ENCODE data around the gene PTPN6.

DNA sequence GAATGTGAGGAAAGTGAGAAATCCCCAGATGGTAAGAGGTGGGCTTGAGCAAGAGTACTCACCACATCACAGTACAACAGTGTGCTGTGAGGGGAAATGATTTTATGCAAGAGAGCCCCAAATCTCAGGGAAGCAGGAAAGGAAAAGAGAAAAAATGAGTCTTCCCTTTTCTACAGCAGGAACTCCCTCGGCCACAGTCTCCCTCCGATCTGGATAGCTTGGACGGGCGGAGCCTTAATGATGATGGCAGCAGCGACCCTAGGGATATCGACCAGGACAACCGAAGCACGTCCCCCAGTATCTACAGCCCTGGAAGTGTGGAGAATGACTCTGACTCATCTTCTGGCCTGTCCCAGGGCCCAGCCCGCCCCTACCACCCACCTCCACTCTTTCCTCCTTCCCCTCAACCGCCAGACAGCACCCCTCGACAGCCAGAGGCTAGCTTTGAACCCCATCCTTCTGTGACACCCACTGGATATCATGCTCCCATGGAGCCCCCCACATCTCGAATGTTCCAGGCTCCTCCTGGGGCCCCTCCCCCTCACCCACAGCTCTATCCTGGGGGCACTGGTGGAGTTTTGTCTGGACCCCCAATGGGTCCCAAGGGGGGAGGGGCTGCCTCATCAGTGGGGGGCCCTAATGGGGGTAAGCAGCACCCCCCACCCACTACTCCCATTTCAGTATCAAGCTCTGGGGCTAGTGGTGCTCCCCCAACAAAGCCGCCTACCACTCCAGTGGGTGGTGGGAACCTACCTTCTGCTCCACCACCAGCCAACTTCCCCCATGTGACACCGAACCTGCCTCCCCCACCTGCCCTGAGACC is 15.6 kb upstream of the PTPN6 start:
- no peak for TF ChIP-seq POLR2A (IDR thresholded peaks at IDR 0.05; ENCODE audit: low read depth, low read length)
- TF ChIP-seq USF2 (IDR thresholded peaks at IDR 0.05; ENCODE audit: low read depth, low read length): no peak
- no peak for TF ChIP-seq CEBPB (IDR thresholded peaks at IDR 0.05; ENCODE audit: low read depth, low read length)
- TF ChIP-seq, protein P1, sequence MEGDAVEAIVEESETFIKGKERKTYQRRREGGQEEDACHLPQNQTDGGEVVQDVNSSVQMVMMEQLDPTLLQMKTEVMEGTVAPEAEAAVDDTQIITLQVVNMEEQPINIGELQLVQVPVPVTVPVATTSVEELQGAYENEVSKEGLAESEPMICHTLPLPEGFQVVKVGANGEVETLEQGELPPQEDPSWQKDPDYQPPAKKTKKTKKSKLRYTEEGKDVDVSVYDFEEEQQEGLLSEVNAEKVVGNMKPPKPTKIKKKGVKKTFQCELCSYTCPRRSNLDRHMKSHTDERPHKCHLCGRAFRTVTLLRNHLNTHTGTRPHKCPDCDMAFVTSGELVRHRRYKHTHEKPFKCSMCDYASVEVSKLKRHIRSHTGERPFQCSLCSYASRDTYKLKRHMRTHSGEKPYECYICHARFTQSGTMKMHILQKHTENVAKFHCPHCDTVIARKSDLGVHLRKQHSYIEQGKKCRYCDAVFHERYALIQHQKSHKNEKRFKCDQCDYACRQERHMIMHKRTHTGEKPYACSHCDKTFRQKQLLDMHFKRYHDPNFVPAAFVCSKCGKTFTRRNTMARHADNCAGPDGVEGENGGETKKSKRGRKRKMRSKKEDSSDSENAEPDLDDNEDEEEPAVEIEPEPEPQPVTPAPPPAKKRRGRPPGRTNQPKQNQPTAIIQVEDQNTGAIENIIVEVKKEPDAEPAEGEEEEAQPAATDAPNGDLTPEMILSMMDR (conservative IDR thresholded peaks at IDR 0.05; ENCODE audit: low read depth, low read length): no peak
- no peak for TF ChIP-seq MAZ (IDR thresholded peaks at IDR 0.05; ENCODE audit: borderline replicate concordance, low read depth, low read length)
- TF ChIP-seq SMC3 (IDR thresholded peaks at IDR 0.05; ENCODE audit: low read depth, low read length): no peak
- TF ChIP-seq RFX5 (IDR thresholded peaks at IDR 0.05; ENCODE audit: low read depth, low read length): no peak
- TF ChIP-seq RAD21 (IDR thresholded peaks at IDR 0.05; ENCODE audit: low read length): no peak
- TF ChIP-seq MXI1 (IDR thresholded peaks at IDR 0.05; ENCODE audit: borderline replicate concordance, low read depth, low read length): no peak
- TF ChIP-seq RCOR1 (IDR thresholded peaks at IDR 0.05; ENCODE audit: insufficient replicate concordance, low read length): no peak
- TF ChIP-seq MAFK (IDR thresholded peaks at IDR 0.05; ENCODE audit: low read depth, low read length): no peak
- TF ChIP-seq NFE2L2 (IDR thresholded peaks at IDR 0.05; ENCODE audit: low read depth, low read length): no peak
